ENCODE results near the gene VAMP1. TPM values are rescaled to one million over a fixed set of nuclear protein-coding genes. Genes with fewer than 3 reads are reported as not detected.
"Not testable (repeated sequence)": the region's sequence is repeated elsewhere in the genome, so short reads cannot be mapped to it uniquely, and the experiment has no call there.

The VAMP1 gene
- total RNA-seq, 1 donor from 2014 or later: 39.9 TPM

GRCh38 chr12:6471989-6472360, 1.5 kb upstream of the VAMP1 start:
- intact Hi-C loops (cut with micrococcal nuclease): loop anchor here (2.0 kb wide), 1 partner anchor 135 kb away; the partner anchor contains the start of gene CHD4

- intact Hi-C loops (cut with micrococcal nuclease): loop anchor here (1.0 to 2.0 kb wide), 8 partner anchors 7 to 137 kb away; partner anchors contain the start of genes CHD4, GAPDH, IFFO1 and MRPL51
Measured at GRCh38 chr12:6469609-6470374, 685 bp downstream of the VAMP1 start.

GRCh38 chr12:6469092-6469491, 1.4 kb downstream of the VAMP1 start:
- intact Hi-C loops (cut with micrococcal nuclease): no loop called here

- intact Hi-C loops (cut with micrococcal nuclease): no loop called here
Measured at GRCh38 chr12:6468283-6468575, 2.2 kb downstream of the VAMP1 start.

GRCh38 chr12:6467571-6468282, 2.8 kb downstream of the VAMP1 start:
- intact Hi-C loops (cut with micrococcal nuclease): not testable (repeated sequence)

GRCh38 chr12:6466751-6467150, 3.7 kb downstream of the VAMP1 start:
- intact Hi-C loops (cut with micrococcal nuclease): not testable (repeated sequence)

- intact Hi-C loops (cut with micrococcal nuclease): no loop called here
Measured at GRCh38 chr12:6466184-6466573, 4.3 kb downstream of the VAMP1 start.

- intact Hi-C loops (cut with micrococcal nuclease): loop anchor here (1.0 kb wide), 1 partner anchor 42 kb away; no protein-coding TSS in a partner anchor
Measured at GRCh38 chr12:6465467-6466183, 4.9 kb downstream of the VAMP1 start.

- intact Hi-C loops (cut with micrococcal nuclease): loop anchor here (5.0 kb wide), 1 partner anchor 388 kb away; the partner anchor contains the start of genes CDCA3 and USP5
Measured at GRCh38 chr12:6464531-6464930, 5.9 kb downstream of the VAMP1 start.

GRCh38 chr12:6463858-6464257, 6.6 kb downstream of the VAMP1 start:
- intact Hi-C loops (cut with micrococcal nuclease): loop anchor here (2.0 to 5.0 kb wide), 3 partner anchors 37 to 388 kb away; partner anchors contain the start of genes CDCA3, CHD4 and USP5

GRCh38 chr12:6463216-6463615, 7.3 kb downstream of the VAMP1 start:
- intact Hi-C loops (cut with micrococcal nuclease): loop anchor here (2.0 to 5.0 kb wide), 3 partner anchors 36 to 389 kb away; partner anchors contain the start of genes CDCA3, CHD4 and USP5

GRCh38 chr12:6462234-6462995, 8.1 kb downstream of the VAMP1 start:
- intact Hi-C loops (cut with micrococcal nuclease): loop anchor here (1.0 to 5.0 kb wide), 6 partner anchors 8 to 390 kb away; partner anchors contain the start of genes CD27, CDCA3, CHD4 and USP5

- intact Hi-C loops (cut with micrococcal nuclease): loop anchor here (1.0 to 5.0 kb wide), 7 partner anchors 9 to 391 kb away; partner anchors contain the start of genes CD27, CDCA3, CHD4 and TAPBPL
Measured at GRCh38 chr12:6461401-6462233, 8.9 kb downstream of the VAMP1 start.

- intact Hi-C loops (cut with micrococcal nuclease): loop anchor here (1.0 to 5.0 kb wide), 2 partner anchors 9 to 391 kb away; partner anchors contain the start of genes CDCA3, TAPBPL and USP5
Measured at GRCh38 chr12:6460751-6461371, 9.6 kb downstream of the VAMP1 start.

GRCh38 chr12:6459004-6459337, 11.5 kb downstream of the VAMP1 start:
- intact Hi-C loops (cut with micrococcal nuclease): no loop called here

GRCh38 chr12:6458281-6459003, 12.0 kb downstream of the VAMP1 start:
- intact Hi-C loops (cut with micrococcal nuclease): no loop called here

GRCh38 chr12:6457220-6457945, 13.1 kb downstream of the VAMP1 start:
- intact Hi-C loops (cut with micrococcal nuclease): no loop called here

Measured in T-helper 1 cell treated with Interleukin-12 subunit alpha and Interleukin-12 subunit beta and Interleukin-4 antibody, amounts not matched to agents 30 ng/mL and 1 ng/mL, for 36 hours (primary cell).